Caco-2 (cell line): ENCODE results near the gene ABCA1. TPM values are rescaled to one million over a fixed set of nuclear protein-coding genes. Genes with fewer than 3 reads are reported as not detected.

Experiments
- BruUV-seq: library from RNA; stranded (reverse); fragments of 400-500 nt; replicated peaks from 2 replicates; lab custom pipeline; 2021; lab: Mats Ljungman, UMichigan
- CTCF ChIA-PET: fragments of 300-600 bp; sonication (Branson Sonifier 250); formaldehyde crosslinking; loops from one replicate; lab custom pipeline; 2022; ENCODE audit warnings: antibody characterized with exemption; lab: Charles Lee
- POLR2A ChIA-PET: fragments of 300-600 bp; sonication (Branson Sonifier 250); formaldehyde crosslinking; loops from one replicate; lab custom pipeline; 2022; ENCODE audit warnings: antibody characterized with exemption; lab: Charles Lee
- DNase-seq, 2 experiments: peaks; one replicate each; pipeline versions ENCODE4 v3.0.0 to v3.0.0-alpha.2; 2020 to 2022
- H3K27me3 ChIP-seq: replicated peaks from 2 replicates; pipeline ENCODE4 v1.6.0; 2011; ENCODE audit warnings: low read length; ENCODE audit not compliant: control insufficient read depth, insufficient read depth
- H3K36me3 ChIP-seq: 2 replicates; pipeline ENCODE4 v1.5.1; 2011; ENCODE audit warnings: low read length; ENCODE audit not compliant: control insufficient read depth, insufficient read depth
- H3K4me1 ChIP-seq: fragments of 250-450 bp; sonication (Bioruptor Pico); 2 replicates; pipeline ENCODE4 v1.5.1; 2020; ENCODE audit warnings: mild to moderate bottlenecking
- H3K4me3 ChIP-seq: 2 replicates; pipeline ENCODE4 v1.5.1; 2011; ENCODE audit warnings: low read depth, mild to moderate bottlenecking, control low read depth, low read length
- H3K9me3 ChIP-seq: fragments of 250-450 bp; sonication (Bioruptor Pico); 2 replicates; pipeline ENCODE4 v1.5.1; 2020; ENCODE audit warnings: mild to moderate bottlenecking, moderate library complexity
- H3K27ac Mint-ChIP-seq: one replicate; pipeline ENCODE4 v1.8.0; 2022; ENCODE audit warnings: mixed read lengths; ENCODE audit not compliant: unreplicated experiment
- H3K27me3 Mint-ChIP-seq: one replicate; pipeline ENCODE4 v1.8.0; 2022; ENCODE audit warnings: mixed read lengths; ENCODE audit not compliant: insufficient read depth, unreplicated experiment
- H3K36me3 Mint-ChIP-seq: one replicate; pipeline ENCODE4 v1.8.0; 2022; ENCODE audit warnings: mild to moderate bottlenecking, mixed read lengths; ENCODE audit not compliant: insufficient read depth, unreplicated experiment
- H3K4me1 Mint-ChIP-seq: one replicate; pipeline ENCODE4 v1.8.0; 2022; ENCODE audit warnings: low read depth, mixed read lengths; ENCODE audit not compliant: unreplicated experiment
- H3K4me3 Mint-ChIP-seq: one replicate; pipeline ENCODE4 v1.8.0; 2022; ENCODE audit warnings: mild to moderate bottlenecking, moderate library complexity, mixed read lengths; ENCODE audit not compliant: unreplicated experiment
- H3K9me3 Mint-ChIP-seq: one replicate; pipeline ENCODE4 v1.8.0; 2022; ENCODE audit warnings: mixed read lengths; ENCODE audit not compliant: unreplicated experiment
- CTCF ChIP-seq, 2 experiments: fragments of 200-600 bp in 1 of 2; IDR thresholded peaks; 1 replicate in 1 of 2; 2 replicates in 1 of 2; pipeline versions ENCODE4 v1.5.1 to v1.8.0; 2011 to 2022; ENCODE audit warnings: antibody characterized with exemption in 1 of 2, control low read depth in 1 of 2, inconsistent platforms in 1 of 2, low read depth in 1 of 2, low read length in 1 of 2, mild to moderate bottlenecking in 1 of 2, moderate library complexity in 1 of 2; ENCODE audit not compliant: insufficient read depth in 1 of 2, severe bottlenecking in 1 of 2, unreplicated experiment in 1 of 2
- intact Hi-C: fragments of 100-400 bp; cut with micrococcal nuclease; formaldehyde crosslinking; loops from one replicate; pipeline ENCODE4 v1.10.0; 2022; ENCODE audit not compliant: unreplicated experiment
- total RNA-seq: library from RNA; stranded (reverse); gene quantifications from 2 replicates; pipeline ENCODE4 v1.2.3, GENCODE V29; 2022

Gene ABCA1
- total RNA-seq, 1 experiment from 2014 or later = 14.0 TPM

- Mint-ChIP-seq H3K27ac (no peak overlapping the region), H3K36me3 (peaks cover 21% of the 10 kb centered on the region), H3K9me3 (no peaks in the 10 kb centered on the region), H3K27me3 (no peaks in the 10 kb centered on the region), H3K4me1 (no peaks in the 10 kb centered on the region), H3K4me3 (no peak overlapping the region)
- Histone ChIP-seq H3K9me3 (no peaks in the 10 kb centered on the region), H3K36me3 (peaks cover 11% of the 10 kb centered on the region), H3K4me3 (no peak overlapping the region), H3K27me3 (no peaks in the 10 kb centered on the region), H3K4me1 (no peaks in the 10 kb centered on the region)
- TF ChIP-seq CTCF (IDR thresholded peaks at IDR 0.05; ENCODE audit: insufficient read depth in 1 of 2, low read depth in 1 of 2, low read length in 1 of 2, severe bottlenecking in 1 of 2, unreplicated experiment in 1 of 2) = no peak
- ChIA-PET CTCF (no interaction called here), POLR2A (no interaction called here)
- no TSS peak for BruUV-seq
- no peak for DNase-seq
- intact Hi-C loops = no loop called here
These were observed 107.6 kb downstream of the ABCA1 start for GRCh38 chr9:104820336-104820735.

DNA sequence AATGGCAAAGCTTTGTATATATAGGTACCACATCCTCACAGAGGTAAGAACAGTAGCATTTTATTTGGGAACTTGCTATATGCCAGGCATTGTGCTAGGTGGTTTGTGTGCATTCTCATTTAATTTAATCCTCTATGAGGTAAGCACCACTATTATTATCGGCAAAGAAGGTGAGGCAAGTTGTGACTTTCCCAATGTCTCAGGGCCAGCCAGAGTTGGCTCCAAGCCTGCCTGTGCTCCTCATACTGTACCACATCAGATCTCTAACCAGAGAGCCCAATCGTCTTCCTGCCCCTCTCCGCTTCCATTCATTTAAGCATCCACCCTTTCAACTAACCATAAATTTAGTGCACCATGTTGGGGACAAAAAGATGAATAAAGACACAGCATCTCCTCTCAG, 108.9 kb downstream of the ABCA1 start:
- Histone ChIP-seq H3K36me3 (peaks cover 9% of the 10 kb centered on the region), H3K4me1 (no peaks in the 10 kb centered on the region), H3K9me3 (no peaks in the 10 kb centered on the region), H3K4me3 (no peak overlapping the region), H3K27me3 (no peaks in the 10 kb centered on the region)
- H3K27ac Mint-ChIP-seq = no peak overlapping the region
- no peak for TF ChIP-seq CTCF (IDR thresholded peaks at IDR 0.05; ENCODE audit: insufficient read depth in 1 of 2, low read depth in 1 of 2, low read length in 1 of 2, severe bottlenecking in 1 of 2, unreplicated experiment in 1 of 2)
- no peaks in the 10 kb centered on the region for H3K9me3 Mint-ChIP-seq
- intact Hi-C loops = no loop called here
- H3K27me3 Mint-ChIP-seq = no peaks in the 10 kb centered on the region
- BruUV-seq = no TSS peak
- H3K4me1 Mint-ChIP-seq = no peaks in the 10 kb centered on the region
- peaks cover 21% of the 10 kb centered on the region for H3K36me3 Mint-ChIP-seq
- POLR2A ChIA-PET = no interaction called here
- H3K4me3 Mint-ChIP-seq = no peak overlapping the region
- CTCF ChIA-PET = no interaction called here
- no peak for DNase-seq

- Mint-ChIP-seq H3K4me3 (no peak overlapping the region), H3K27me3 (no peaks in the 10 kb centered on the region), H3K27ac (no peak overlapping the region), H3K36me3 (peaks cover 19% of the 10 kb centered on the region), H3K4me1 (no peaks in the 10 kb centered on the region), H3K9me3 (no peaks in the 10 kb centered on the region)
- H3K36me3 ChIP-seq = peaks cover 10% of the 10 kb centered on the region
- H3K9me3 ChIP-seq = no peaks in the 10 kb centered on the region
- H3K27me3 ChIP-seq = no peaks in the 10 kb centered on the region
- H3K4me1 ChIP-seq = no peaks in the 10 kb centered on the region
- ChIA-PET POLR2A (no interaction called here), CTCF (no interaction called here)
- no peak overlapping the region for H3K4me3 ChIP-seq
- no peak for TF ChIP-seq CTCF (IDR thresholded peaks at IDR 0.05; ENCODE audit: insufficient read depth in 1 of 2, low read depth in 1 of 2, low read length in 1 of 2, severe bottlenecking in 1 of 2, unreplicated experiment in 1 of 2)
- DNase-seq = no peak
- intact Hi-C loops = no loop called here
- no TSS peak for BruUV-seq
These were observed 110.5 kb downstream of the ABCA1 start for GRCh38 chr9:104817437-104817836.
